HG02970 (cell line): ENCODE results near the gene TRABD2B.
A peak's percentile ranks its signal among the peaks of the same experiment; 100 is the strongest.

Source experiments
- ATAC-seq: cut with Tn5 transposase; IDR thresholded peaks from one replicate; pipeline ENCODE4 v1.9.1; 2021; ENCODE audit warnings: mild to moderate bottlenecking, moderate library complexity, moderate number of reproducible peaks; ENCODE audit not compliant: unreplicated experiment, low FRiP score

Gene TRABD2B

DNA sequence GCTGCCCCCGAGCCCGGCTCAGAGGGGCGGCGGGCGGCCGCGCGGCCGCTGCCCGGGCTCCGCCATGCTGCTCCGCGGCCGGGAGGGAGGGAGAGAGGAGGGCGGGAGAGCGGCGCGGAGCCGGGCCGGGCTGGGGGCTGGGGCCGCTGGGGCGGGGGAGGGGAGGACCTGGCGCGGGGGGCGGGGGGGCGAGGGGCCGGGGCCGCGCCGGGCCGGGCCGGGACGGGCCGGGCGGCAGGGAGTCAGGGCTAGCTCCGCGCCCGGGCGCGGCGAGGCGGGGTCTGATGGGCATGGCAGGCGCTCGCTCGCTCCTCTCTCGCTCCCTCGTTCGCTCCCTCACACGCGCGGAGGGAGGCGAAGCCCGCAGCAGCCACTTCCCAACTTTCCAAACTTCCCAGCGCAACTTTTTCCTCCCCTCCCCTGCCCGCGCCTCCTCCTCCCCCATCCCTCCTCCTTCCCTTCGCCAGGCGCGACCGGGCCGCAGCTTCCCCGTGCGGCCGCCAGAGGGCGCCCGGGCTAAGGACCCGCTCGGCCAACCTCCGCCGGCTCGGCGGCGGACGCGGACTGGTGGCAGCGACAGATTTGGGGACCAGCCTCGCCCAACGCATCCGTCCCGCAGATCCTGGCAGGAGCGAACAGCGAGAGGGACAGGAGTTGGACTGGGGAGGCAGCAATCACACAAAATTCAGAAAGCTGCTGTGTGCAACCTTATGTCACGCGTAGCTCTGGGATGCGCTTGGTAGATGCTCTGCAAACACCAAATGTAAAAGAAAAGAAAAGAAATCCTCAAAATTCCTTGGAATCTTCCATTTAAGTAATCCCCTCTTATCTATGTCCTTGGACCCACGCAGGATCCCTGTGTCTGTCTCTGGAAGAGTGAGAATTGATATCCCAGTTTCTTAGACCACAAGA is at the start of gene TRABD2B:
Gene TRABD2B, minus strand, starts transcription at position 97 of the 912 bp plus-strand sequence.
- peak; percentile 76 for ATAC-seq

DNA sequence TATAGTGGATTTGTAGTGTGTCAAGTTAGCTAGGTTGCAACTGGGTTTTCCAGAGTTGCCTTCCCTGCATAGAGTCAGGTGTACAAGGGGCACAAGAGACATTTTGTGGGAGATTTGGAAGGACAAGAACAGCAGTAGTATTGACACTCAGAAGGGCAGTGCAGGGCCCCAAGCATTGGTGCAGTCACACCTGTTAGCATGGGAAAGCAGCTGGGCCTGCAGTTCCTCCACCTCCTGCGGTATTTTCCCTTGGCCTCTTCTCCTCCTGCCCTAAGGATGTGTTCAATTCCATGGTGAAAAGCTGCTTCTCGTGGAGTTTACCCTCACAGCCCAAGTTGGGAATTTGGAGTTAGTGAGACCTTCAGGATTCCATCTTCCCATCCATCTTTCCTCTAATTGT is 47.1 kb upstream of the TRABD2B start:
- ATAC-seq, result no peak

DNA sequence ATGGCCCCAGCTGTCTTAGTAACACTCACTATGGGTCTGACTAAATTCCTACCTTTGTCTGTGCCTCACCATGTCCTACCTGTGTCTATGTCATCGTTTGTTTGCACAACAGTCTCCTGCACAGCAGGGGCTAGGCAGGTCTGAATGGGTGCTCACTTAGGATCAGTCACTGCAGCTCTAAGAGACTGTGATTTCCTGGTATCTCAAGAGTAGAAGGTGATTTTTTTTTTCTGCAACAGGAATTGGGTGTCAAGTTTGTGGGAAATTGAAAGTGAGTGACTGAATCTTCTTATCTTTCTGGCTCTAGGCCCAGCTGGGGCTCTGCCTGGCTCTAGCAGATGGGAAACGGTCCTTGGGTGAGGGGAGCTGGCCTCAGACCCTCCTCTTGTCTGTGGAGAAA is 46.4 kb upstream of the TRABD2B start:
- no peak for ATAC-seq

DNA sequence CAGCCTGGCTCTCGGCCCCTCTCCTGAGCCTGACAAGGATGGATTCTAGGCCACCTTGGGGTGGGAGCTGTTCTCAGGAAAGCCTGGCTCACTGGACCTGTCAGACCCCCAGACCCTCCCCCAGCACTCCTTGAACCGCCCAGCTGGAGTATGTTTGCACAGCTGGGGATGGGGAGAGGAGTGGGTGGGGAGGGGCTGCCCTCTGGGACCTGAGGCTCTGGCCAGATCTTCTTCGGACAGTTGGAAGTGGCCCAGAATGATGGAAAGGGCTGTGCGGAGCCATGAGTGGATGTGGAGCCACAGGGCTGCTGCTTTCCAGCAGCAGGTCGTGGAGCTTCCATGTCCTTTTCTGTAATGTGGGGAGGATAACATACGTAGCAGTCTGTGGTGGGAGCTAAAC is 43.0 kb upstream of the TRABD2B start:
- ATAC-seq, result no peak

DNA sequence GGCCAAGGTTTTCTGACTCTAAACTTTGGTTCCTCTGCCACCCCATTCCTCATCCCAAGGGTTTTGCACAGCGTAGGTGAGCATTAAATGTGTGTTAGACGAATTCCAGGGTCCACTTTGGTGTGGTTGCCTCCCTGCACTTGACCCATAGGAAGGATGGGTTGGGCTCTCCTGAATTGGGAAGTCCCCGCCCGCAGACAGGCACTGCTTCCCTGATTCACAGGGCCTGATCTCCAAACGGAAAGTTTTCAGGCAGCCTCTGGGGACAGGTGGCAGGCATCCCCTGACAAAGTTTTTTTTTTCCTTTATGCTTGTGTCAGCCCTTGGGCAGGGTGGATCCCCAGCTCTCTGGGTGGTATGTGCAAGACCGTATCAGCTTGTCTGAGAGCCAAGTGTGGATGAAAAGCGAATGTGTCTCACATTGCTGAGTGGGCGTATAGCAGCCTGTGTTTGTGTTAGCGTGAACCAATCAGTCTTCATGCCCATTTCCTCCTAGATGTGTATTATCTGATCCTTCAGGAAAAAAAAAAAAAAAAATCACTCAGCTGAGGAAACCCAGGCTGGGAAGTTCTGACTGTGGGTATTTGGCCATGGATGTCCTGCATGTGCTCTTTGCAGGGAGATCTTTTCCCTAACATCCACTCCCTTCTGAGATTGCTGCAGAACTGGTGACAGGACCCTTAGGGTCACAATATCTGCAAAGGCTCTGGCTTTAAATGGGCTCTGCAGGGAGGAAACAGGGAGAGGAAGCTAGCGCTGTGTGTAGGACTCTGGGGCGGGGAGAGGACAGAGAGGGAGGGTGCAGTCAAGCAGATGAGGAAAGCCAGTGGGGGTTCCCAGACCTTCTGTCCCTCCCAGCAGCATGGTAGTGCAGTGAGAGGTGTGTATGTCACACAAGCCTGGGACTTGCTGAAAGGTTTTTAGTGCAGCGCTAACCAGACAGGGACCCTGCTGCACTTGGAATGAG is 42.2 kb upstream of the TRABD2B start:
- no peak for ATAC-seq

DNA sequence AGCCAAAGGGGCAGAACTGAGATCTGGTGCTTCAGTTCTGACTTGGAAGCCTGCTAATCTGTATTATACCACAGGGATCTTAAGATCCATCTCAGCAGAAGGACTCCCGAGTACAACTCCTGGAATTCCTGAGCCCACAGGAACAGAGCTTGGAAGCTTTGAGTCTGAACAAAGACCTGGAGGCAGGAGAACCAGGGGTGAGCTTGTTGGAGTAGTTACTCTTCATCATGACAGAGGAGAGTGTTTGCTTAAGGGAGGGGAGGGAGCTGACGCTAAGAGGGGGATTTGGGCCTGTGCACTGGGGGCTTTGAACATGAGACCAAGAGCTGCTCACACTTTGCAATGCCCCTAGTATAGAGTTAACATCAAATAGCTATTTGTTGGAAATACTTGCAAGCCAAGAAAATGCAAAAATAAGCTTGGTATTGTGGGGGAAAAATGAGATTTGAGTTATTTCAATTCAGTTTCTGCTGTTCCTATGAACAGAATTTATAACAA is 41.1 kb upstream of the TRABD2B start:
- no peak for ATAC-seq

DNA sequence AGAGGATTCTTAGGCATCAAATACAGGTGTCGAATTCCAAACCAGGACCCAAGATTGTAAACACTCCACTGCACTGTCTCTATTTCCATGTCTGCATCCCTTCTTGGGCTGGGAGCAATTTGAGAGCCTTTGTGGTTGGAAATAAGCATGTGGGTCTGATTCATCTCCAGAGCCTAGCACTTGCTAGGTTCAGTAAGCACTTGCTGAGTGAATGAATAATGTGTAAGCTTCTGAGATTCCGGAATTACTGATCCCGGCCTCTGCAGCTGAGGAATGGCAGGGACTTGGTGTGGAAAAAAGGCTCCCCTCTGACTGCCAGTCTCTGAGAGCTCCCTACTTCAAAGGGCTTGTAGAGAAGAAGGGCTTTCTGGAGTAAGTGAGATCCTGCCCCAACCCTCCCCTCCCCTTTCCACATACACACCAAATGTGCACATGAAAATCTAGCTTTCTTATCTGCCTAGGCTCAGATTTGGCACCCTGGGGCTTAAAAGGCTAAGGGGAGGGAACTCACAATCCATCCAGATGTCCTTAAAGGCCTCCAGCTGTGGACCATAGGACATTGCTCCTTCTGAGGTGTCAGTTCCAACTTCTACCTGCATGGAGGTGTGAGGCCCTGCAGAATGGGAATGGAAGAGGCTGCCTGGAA is 39.6 kb upstream of the TRABD2B start:
- ATAC-seq, result no peak

DNA sequence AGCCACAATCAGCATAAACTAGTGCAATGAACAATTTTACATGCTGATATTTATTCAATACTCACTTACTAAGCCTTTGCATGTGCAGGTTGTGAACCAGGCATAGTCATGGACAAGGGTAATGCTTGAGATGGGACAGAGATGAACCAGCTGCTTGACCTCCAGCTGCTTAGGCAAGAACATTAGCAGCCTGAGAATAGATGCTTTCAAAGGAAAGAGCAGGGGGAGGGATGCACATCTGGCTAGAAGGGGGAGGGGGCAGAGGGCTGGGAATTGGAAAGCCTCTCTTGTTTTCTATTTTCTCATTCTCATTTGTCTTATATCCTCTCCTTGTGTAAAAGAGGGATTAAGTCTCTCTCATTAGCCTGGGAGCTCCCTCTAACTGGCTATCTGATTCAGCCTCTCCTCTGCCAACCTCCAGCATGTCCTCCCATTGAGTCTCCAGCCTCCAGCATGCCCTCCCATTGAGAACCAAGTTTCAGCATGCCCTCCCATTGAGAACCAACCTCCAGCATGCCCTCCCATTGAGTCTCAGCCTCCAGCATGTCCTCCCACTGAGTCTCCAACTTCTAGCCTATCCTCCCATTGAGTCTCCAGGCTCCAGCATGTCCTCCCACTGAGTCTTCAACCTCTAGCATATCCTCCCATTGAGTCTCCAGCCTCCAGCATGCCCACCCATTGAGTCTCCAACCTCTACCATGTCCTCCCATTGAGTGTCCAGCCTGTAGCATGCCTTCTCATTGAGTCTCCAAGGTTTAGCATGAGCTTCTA is 38.4 kb upstream of the TRABD2B start:
- ATAC-seq, result no peak

DNA sequence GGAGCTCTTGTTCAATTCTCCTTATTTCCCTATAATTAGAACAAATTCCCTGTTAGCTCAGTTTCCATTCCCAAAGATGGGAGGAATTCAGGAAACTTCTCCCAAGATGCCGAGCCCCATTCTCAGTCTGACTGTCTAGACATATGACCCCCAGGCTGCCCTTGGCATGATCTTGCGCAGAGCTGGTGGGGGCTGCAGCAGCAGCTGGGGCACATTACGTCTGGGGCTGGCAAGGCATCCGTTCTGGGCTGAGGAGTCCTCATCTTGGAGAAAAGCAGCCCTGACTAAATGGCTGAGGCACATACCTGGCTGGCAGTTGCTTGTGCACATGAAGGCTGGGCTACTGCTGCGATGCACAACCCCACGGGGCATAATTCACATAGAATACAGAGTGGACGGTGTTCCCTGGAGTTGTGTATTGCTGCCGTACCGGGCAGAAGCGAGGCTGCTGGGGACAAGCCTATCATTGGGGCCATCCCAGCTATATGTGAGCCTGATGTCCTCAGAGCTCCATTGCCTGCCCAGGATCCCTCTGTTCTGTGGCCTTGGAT is 36.4 kb upstream of the TRABD2B start:
- no peak for ATAC-seq

DNA sequence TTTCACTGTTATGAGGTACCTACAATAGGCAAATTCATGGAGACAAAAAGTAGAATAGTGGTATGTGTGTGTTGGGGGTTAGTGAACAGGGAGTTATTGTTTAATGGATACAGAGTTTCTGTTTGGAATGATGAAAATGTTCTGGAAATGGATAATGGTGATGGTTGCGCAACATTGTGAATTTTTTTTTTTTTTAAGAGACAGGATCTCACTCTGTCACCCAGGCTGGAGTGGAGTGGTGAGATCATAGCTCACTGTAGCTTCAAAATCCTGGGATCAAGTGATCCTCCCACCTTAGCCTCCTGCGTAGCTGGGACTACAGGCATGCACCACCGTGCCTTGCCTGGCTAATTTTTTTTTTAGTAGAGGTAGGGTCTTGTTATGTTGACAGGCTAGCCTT is 34.5 kb upstream of the TRABD2B start:
- no peak for ATAC-seq

DNA sequence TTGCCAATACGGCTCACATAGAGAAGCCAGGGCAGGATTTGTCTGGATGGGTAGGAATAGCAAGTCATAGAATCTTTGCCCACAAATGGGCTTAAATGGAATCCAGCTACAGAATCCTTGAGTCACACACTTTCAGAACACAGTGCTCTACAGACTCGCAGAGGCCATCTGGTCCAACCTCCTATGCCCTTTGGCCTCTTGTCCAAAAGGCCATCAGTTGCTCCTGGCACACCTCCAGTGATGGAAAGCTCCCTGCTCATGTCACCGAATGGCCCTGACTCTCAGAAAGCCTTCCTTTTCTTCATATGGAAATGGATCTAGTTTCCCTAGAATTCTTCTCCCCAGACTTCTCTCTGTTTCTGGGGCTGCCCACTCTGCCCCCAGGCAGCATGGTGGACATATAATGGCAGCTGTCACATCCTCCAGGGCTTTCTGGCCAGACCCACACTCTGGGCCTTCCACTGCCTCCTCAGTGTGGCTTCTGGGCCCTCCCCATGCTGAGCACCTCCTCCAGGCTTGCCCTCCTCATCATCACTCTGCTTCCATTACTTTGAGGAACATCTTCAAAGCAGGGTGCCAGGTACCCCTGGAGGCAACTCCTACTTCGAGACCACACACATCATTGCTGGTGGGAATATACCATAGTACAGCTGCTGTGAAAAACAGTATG is 33.6 kb upstream of the TRABD2B start:
- ATAC-seq, result no peak

DNA sequence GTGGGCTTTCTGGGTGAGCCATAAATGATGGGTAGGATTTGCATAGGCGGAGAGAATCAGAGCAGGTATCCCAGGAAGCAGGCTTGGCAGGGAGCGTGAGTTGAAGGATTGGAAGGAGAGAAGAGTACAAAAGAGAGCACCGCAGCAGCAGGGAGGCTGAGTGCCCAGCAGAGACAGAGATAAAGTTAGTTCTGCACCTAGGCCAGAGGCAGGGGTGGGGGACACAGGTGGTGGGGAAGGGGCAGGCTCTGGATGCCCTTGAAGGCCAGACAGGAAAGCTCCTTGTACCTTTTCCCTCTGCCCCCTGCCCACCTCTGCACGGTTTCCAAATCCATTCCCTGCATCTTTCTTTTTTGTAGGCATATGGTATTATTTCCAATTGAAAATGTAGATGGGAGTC is 33.0 kb upstream of the TRABD2B start:
- ATAC-seq, result no peak

DNA sequence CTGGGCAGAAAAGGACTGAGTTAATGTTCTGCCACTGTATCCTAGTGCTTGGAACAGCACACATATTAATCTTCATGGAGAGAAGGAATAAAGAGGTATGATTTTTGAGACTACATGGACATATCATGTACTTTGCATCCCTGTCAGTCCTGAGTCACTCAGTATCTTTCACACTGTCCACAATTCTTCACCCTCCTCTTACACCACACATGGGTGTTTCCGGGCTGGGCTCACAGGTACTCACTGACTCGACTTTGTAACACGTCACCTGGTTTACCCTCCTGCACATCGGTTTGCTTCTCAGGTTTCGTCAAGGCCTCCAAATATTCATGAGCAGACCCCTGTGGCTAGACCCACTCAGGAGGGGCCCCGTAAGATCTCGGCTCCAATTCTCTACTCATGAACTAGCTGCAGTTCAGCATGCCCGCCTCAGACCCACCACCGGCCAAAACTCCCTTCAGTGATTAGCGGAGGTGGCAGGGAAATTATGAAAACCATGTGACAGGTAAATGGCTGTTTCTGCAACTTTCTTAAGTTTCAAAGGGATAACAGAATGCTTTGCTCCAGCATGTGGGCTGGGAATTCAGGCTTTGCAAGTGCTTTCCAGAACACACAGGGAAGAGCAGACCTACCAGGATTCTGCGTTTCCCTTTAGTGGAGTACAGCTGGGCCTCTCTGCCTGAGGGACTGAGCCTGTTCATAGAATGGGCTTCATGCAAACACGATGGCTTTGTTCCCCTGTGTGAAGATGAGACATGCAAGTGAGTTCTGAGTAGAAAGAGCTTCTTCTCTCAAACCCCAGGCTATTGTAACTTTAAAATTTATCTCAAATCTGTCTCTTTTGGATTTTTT is 31.3 kb upstream of the TRABD2B start:
- no peak for ATAC-seq

DNA sequence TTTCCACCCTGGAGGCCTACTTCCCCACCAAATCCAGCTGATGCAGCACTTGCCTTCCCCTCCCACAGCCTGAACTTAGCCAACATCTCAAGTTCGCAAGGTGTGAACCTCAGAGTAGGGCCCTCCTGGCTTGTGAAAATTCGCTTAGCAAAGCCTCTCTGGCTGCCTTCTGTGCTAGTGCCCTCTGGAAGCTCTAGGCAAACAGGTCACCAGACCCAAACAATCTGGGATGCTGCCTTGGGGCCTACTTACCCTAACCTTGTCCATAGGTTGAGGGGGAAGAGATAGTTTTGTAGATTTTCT is 30.3 kb upstream of the TRABD2B start:
- ATAC-seq, result no peak

DNA sequence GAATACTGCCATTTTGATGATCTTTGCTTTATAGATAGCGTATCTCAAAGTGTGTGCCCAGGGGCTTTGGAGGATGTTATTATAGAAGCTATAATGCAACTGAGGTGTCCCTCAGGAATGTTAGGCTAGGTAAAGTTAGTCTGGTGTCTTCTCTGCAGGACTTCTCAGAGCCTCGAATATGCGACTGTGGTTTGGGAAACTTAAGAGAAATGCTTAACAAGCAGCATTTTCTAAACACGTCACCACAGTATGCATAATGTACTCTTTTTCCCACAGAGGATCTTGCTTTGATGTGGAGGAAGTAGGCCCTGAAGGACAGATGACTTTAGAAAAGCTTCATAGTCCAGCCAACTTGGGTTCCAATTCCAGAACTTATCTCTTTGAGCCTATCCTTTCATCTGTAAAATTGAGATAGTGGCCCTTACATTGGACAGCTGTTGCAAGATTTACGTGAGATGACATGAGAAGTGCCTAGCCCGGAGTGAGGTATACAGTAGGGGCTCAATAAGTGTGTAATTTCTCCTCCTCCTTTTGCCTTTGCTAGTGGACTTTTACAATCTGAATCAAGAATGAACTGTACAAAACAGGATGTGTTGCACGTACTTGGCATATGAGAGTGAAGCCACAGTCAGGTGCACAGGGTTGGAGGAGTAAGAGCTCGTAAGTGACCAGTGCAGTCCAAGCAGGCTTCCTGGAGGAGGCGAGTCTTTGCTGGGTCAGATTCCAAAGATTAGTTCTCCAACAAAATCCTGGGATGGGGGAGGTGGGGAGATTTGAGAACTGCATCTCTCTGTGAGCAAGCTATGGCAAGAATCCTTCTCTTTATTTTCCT is 29.7 kb upstream of the TRABD2B start:
- ATAC-seq, result no peak

DNA sequence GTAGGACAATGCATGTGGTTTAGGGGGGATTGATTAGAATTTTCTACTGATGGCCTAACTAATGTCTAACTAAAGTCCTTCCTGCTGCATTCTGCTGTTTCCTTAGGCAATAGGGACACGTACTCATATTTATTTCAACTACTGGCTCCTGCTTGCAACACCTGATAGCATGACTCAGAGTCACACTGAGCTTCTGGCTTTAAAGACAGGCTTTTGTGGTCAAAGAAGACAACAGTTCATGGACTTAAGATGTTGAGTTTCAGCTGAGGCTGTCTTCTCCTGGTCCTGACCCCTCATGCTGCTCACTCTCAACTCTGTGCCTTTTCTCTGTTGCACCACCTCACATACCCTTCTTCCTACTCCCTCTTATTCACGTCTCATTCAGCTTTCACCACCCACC is 29.1 kb upstream of the TRABD2B start:
- no peak for ATAC-seq

DNA sequence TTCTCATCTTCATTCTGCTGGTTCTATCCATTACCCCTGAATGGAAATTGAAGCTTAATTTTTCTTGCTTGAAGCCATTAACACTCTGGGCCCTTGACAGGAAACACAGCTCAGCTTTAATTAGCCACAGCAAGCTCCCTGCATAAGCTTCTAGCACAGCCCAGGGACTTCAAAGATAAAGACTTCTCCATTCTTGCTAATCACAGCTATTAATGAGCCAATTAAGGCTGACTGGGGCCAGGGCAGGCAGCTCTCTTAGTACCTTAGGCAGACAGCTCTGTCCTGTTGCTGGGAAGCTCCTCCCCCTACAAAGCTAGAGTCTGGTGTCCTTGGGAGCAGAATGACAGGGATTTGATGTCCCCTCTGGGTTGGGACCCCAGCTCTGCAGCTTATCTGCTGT is 27.9 kb upstream of the TRABD2B start:
- no peak for ATAC-seq

DNA sequence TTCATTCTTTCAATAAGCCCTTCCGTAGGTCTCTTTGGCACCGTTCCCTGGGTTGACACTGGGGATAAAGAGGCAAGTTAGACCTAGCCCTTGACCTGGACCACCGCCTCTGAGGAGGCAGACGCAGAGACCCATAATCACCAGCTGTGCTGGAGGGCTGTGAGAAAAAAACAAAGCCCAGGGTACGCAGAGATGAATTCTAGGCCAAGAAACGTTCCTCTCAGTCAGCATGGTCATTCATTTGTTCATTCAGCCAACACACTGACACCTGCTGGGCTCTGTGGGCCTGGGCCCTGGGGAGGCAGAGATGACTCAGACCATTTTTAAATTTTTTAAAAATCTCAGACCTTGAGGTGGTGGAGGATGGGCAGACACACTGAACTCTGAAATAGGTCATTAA is 26.3 kb upstream of the TRABD2B start:
- ATAC-seq, result no peak
